ENCODE results near the gene ACADSB. TPM values are rescaled to one million over a fixed set of nuclear protein-coding genes. Genes with fewer than 3 reads are reported as not detected.

ACADSB gene
- total RNA-seq, 1 donor from 2014 or later: 19.2 TPM

DNA sequence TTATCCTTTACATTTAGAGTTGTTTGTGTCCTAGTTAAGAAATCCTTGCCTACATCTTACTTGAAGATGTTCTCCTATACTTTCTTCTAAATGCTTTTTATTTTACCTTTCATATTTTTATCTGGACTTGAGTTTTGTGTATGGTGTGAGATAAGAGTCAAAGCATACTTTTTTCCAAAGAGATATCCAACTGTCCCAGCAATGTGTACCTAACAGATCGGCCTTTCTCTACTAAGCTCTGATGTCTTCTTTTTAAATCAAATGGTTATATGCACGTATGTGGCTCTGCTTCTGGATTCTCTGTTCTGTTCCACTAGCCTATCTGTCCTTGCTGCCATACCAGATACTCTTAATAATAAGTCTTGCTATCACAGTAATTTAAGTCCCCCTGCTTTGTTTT lies 7.4 kb upstream of the ACADSB start:
- intact Hi-C loops (cut with micrococcal nuclease): no loop called here

DNA sequence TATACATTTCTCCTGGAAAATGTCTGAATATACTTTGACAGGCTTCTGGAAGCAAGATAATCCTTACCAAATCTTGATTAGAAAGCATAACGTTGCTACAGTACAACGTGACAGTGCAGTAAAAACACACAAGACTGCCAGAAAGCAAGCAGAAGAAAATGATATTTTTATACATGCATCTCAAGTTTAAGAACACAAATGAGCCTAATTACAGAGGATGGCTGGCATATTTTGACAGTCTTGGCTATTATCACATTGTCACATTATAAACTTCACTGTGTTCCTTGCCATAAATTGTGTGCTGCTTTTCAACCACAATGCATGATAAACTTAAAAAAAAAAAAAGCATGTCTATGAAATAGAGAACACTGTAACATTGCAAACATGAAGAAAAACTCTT lies 4.5 kb upstream of the ACADSB start:
- intact Hi-C loops (cut with micrococcal nuclease): no loop called here

DNA sequence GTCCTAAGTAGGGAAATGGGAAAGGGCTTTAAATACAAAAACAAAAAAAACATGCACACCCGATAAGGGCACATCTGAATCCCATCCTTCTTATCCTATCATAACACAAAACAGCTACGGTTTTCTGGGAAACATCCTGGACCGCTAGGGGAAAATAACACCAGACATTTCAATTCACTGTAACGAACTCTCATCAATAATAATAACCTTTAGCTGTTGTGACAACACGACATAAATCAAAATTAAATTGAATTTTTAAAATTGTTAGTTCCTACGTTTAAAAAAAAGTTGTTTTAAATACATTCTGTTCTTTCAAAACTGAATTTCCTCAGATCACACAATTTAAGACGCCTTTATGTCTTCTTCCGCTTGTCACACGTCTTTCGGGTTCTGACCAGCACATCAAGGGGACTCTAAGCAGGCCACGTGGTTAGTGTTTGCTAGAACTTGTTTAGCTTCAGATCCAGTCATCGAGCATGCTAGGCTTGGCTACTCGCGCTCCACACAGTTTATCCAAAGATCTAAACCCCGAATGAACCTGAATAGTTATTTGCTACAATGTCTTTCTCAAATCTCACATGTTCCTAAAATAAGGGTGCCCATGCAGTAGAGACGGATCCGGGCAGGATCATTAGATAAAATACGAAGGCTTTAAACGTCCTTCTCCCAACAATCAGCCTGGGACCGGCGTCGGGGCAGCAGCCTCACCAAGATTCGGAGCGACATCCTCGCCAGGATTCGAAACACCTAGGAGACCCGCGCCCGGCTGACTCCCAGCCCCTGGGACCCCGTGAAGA lies 1.1 kb upstream of the ACADSB start:
- intact Hi-C loops (cut with micrococcal nuclease): loop anchor here (1.0 to 5.0 kb wide), 6 partner anchors 27 to 1411 kb away; partner anchors contain the start of genes ATE1, BUB3, C10orf88 and FAM24B

DNA sequence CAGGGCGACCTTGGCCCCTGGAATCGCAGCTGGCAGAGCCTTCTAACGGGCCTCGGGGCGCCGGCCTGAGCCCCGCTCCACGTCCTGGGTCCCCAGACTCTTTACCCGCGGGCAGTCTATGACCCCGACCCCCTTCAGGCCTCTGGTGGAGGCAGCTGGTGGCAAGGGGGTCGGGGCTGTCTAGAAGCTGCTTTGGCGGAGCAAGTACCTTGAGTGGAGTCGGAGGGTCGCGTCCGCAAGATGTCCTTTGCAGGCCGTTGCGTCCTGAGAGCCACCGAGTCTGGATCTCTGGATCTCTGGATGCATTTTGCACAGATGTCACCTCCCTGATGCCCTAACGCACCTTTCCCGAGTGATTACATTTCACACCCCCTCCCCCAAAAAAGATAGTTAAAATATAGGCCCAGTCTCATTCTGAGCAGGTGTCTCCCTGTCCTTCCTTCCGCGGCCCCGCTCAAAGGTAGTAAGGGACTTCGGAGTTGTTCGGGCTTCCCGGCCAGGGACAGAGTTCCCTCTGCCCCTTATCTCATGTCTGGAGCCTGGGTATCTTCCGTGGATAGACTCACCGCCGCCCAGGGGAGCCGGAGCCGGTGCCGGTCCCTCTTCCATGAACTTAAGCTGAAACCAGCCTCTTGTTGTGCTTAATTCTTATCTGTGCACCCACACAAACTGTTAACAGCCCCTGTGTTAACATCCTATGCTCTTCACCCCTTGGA lies 457 bp downstream of the ACADSB start:
- intact Hi-C loops (cut with micrococcal nuclease): loop anchor here (2.0 to 5.0 kb wide), 2 partner anchors 1082 to 1410 kb away; partner anchors contain the start of genes ATE1 and OAT

DNA sequence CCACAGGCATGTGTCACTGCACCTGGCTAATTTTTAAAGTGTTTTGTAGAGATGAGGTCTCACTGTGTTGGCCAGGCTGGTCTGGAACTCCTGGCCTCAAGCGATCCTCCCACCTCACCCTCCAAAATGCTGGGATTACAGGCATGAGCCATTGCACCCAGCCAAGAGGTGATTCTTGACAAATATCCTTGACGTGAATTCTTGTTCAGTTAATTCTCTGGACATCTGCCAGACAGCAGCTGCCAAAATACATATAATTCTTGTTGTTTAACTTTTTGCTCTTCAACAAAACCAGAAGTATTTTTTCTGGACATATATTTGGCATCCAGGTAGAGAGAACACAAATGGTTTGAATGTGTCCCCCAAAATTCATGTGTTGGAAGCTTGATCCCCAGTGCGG lies 3.2 kb downstream of the ACADSB start:
- intact Hi-C loops (cut with micrococcal nuclease): no loop called here

DNA sequence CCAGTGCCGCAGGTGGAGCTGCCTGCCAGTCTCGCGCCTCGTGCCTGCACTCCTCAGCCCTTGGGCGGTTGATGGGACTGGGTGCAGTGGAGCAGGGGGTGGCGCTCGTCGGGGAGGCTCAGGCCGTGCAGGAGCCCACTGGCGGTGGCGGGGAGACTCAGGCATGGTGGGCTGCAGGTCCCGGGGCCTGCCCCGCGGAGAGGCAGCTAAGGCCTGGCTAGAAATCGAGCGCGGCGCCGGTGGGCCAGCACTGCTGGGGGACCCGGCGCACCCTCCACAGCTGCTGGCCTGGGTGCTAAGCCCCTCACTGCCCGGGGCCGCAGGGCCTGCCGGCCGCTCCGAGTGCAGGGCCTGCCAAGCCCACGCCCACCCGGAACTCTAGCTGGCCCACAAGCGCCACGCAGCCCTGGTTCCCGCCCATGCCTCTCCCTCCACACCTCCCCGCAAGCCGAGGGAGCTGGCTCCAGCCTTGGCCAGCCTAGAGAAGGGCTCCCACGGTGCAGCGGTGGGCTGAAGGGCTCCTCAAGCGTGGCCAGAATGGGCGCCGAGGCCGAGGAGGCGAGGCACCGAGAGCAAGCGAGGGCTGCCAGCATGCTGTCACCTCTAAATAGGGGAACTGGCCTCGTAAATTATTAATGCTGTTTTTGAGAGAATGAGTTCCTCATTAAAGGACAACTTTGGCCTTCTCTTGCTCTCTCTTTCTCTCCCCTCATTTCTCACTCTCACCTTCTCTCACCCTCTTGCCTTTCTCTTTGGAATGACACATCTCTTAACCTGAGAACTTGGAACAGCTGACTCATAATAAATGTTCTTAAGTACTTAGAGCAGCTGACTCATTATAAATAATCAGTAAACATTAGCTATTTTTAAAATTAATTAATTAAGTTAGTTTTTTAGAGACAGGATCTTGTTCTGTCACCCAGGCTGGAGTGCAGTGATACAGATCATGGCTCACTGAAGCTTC lies 4.9 kb downstream of the ACADSB start:
- intact Hi-C loops (cut with micrococcal nuclease): no loop called here

DNA sequence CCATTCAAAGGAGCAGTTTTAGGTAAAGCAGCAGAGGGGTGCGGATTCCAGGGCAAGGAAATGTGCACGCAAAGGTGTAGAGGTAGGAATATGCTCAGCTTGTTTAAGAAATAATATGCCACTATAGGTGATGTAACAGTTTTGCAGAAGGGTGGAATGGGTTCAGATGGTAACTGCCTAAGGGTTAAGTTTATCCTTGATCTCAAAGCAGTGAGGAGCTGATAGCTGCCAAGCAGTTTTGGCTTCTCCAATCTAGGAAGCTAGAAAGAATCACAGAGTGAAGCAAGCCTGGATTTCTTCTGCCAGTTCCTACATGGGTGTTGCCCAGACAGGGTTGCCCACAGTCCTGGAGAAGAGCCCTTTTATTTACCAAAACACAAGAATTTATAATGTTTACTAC lies 6.0 kb downstream of the ACADSB start:
- intact Hi-C loops (cut with micrococcal nuclease): no loop called here

DNA sequence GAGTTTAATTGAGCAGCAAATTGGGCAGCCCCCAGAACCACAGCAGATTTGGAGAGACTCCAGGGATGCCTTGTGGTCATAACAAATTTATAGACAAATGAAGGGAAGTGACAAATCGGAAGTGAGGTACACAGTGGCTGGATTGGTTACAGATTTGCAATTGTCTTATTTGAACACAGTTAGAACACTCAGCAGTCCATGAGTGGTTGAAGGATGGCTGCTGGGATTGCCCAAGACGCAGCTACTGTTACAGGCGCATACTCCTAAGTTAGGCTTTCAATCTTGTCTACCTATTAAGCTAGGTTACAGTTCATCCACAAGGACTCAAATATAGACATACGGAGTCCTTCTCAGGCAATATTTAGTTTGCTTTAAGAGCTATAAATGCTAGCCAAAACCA lies 7.4 kb downstream of the ACADSB start:
- intact Hi-C loops (cut with micrococcal nuclease): no loop called here

DNA sequence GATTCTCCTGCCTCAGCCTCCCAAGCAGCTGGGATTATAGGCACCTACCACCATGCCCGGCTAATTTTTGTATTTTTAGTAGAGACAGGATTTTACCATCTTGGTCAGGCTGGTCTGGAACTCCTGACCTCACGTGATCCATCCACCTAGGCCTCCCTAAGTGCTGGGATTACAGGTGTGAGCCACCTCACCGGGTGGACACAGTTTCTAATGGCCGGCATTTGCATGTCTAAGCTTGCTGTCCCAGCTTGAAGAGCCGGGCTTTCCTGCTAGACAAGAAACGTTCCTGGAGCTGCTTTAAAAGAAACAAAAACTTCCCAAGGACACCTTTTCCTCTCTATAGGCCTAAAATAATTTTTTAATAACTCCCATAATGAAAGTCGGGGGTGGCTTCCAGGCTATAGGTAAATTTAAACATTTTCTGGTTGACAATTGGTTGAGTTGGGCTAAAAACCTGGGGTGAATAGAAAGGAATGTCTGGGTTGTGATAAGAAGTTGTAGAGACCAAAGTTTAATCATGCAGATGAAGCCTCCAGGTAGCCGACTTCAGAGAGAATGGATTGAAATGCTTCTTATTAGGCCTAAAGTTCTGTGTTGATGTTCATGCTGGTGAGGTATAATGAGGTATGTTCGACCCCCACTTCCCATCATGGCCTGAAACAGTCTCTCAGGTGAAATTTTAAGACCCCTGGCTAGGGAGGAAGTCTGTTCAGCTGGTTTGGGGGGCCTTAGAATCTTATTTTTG lies 8.8 kb downstream of the ACADSB start:
- intact Hi-C loops (cut with micrococcal nuclease): no loop called here

DNA sequence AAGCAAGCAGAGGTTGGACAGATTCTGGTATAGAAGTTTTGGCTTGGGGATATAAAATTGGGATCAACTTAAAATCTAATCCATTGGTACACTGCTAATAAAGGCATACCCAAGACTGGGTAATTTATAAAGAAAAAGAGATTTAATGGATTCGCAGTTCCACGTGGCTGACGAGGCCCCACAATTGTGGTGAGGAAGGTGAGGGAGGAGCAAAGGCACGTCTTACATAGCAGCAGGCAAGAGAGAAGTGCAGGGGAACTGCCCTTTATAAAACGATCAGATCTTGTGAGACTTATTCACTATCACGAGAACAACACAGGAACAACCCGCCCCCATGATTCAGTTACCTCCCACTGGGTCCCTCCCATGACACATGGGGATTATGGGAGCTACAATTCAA lies 9.7 kb downstream of the ACADSB start:
- intact Hi-C loops (cut with micrococcal nuclease): no loop called here

DNA sequence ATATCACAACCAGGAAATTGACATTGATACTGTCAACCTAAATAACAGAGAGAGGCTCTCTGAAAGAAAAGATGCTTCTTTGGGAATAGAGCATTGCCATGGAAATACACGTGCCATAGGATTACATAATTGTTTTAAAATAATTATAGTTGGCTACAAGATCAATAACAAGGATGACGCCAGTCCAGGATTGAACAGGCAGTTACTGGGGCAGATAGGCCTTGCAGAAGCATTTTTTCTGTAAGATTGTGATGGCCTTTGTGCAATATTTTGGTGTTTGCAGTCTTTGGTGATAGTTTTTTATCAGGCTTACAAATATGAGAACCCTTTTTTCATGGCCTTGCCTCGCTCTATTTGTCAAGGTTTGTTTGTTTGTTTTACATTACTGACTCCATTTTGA lies 10.5 kb downstream of the ACADSB start:
- intact Hi-C loops (cut with micrococcal nuclease): no loop called here

DNA sequence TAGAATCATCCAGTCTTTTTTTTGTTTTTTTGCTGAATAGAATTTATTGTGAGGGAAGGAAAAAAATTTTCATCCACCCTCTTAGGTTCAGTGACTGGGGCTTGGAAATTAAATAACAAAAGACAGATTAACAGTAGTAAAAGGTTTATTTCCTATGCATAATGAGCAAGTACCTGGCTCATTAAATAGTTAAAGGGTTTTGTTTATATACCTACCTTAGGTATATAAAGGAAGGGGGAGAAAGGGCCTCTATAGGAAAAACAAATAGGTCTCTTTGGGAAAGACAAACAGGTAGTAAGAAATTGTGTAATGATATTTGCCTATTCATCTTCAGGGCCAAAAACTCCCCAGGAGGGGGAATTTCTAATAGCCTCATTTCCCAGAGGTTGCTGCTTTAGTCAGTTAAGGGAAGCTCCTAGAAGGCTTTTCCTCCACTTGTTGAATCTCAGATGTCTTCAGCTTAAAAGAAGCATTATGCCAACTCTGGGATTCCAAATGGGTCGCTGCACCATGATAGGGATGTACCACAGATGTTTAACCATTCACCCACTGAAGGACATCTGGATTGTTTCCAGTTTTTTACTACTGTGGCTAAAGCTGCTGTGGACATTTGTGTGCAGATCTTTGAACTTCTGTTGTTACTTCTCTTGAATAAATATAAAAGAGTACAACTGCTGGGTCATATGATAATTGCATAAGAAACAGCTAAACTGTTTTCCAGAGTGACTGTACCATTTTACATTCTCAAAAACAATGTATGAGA lies 11.3 kb downstream of the ACADSB start:
- intact Hi-C loops (cut with micrococcal nuclease): no loop called here

DNA sequence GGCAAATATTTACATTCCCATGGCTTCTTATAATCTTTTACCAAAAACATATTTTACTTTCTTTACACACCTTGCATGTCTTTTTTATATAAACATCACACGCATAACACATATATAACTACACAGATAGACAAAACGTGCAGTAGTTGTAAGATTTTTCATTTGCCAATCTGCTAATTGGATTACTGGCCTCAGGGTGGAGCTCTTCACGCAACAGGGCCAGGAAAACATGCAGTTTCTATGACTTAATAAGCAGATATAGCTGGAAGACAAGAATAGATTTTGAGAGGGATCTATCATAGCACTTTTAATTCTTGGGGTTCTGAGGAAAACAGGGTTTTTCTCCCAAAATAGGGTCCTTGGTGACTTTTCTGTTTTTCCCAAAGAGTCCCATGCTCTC lies 12.7 kb downstream of the ACADSB start:
- intact Hi-C loops (cut with micrococcal nuclease): no loop called here

DNA sequence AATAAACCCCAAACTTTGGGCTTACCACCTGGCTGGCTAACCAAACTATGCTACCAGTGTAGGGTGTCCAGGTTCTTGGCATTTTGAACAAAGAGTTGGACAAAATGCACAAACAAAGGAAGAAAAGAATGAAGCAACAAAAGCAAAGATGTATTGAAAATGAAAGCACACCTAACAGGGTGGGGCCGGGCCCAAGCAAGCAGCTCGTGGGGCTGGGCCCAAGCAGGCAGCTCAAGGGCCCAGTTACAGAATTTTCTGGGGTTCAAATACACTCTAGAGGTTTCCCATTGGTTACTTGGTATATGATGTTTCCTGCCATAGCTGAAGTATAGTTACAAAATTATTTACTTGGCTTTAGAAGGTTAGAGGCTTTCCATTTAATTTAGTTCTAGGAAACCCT lies 15.7 kb downstream of the ACADSB start:
- intact Hi-C loops (cut with micrococcal nuclease): no loop called here

DNA sequence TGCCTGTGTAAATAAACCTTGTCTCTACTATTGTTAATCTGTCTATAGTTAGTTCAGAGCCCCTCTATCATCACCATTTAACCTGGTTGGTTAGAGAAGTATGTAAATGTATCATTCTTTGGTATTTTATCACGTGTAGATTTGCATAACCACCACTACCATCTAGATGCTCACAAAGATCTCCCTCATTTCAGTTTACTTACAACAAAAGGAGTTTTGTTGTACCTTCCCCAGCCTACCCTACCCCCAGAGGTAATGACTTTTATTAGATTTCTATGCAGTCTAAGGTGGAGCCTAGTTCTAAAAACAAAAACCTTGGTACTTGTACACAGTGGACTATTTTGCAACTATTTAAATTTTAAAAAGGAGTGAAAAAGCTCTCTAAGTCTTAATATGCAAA lies 17.5 kb downstream of the ACADSB start:
- intact Hi-C loops (cut with micrococcal nuclease): no loop called here

DNA sequence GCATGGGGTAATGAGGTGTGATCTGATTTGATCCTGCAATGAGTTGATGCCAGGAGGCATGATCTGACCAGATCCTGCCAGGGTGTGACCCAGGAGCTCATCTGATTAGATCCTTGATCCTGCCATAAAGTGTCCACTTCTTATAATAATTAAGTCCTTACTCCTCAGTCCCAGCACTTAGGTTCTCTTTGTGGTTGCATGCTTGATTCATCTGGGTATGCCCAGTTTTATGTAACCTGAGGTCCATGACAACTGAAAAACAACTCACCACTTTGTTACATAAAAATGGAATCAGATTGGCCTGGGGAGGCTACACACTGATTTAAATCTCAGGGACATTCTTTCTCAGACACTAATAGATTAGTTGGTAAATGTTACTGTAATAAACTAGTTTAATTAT lies 19.1 kb downstream of the ACADSB start:
- intact Hi-C loops (cut with micrococcal nuclease): no loop called here

DNA sequence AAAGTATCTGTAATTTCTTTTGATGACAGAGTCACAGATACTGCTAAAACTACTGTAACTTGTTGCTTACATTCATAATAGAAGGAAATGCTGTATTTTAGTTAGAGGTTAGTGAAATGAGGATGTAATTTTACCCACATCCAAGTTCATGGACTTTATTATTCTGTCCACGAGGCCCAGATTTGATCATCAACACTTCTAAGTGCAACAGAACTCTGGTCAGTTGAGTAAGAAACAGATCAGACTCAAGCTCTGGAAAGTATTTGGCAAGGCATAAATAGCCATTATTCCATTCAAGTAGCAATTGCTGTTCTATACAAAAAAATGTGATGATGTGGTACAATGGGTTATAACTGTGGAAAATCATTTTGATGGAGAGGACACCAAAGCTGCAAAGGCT lies 22.3 kb downstream of the ACADSB start:
- intact Hi-C loops (cut with micrococcal nuclease): no loop called here

DNA sequence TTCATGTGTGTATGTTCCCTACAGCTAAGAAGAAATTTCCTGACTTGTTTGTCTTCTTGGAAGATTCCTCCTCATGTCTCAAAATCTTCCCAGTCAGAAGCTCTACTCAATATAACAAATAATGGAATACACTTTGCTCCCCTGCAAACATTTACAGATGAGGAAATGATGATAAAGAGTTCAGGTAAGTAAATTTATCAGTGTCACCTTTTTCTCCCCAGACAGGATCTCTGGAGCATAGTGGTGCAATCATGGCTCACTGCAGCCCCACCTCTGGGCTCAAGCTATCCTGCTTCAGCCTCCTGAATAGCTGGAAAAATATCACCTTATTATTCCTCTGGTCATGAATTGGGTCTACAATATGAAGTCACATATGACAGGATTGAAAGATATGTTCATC lies 25.5 kb downstream of the ACADSB start:
- intact Hi-C loops (cut with micrococcal nuclease): no loop called here

DNA sequence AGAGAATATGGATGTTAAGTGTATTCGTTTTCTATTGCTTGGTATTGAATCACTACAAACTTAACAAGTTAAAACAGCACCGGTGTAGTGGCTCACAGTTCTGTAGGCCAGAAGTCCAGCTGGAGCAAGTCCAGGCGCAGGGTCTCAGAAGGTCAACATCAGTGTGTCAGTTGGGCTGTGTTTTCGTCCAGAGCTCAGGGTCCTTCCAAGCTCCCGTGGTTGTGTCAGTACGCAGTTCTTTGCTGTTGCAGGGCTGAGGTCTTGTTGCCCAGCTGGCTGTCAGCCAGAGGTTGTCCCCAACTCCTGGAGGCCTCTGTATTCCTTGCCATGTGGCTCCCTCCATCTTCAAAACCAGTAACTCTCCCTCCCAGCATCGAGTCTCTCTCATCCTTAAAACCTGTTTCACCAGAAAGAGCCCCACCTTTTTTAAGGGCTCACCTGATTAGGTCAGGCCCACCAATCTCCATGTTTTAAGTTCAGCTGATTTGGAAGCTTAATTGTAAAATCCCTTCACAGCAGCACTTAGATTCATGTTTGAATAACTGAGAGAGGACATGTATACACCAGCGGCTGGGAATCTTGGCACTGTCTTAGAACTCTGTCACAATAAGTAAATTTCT lies 26.8 kb downstream of the ACADSB start:
- intact Hi-C loops (cut with micrococcal nuclease): no loop called here
